ENCODE measurements around the gene MIA2.

- TF ChIP-seq, protein P1, sequence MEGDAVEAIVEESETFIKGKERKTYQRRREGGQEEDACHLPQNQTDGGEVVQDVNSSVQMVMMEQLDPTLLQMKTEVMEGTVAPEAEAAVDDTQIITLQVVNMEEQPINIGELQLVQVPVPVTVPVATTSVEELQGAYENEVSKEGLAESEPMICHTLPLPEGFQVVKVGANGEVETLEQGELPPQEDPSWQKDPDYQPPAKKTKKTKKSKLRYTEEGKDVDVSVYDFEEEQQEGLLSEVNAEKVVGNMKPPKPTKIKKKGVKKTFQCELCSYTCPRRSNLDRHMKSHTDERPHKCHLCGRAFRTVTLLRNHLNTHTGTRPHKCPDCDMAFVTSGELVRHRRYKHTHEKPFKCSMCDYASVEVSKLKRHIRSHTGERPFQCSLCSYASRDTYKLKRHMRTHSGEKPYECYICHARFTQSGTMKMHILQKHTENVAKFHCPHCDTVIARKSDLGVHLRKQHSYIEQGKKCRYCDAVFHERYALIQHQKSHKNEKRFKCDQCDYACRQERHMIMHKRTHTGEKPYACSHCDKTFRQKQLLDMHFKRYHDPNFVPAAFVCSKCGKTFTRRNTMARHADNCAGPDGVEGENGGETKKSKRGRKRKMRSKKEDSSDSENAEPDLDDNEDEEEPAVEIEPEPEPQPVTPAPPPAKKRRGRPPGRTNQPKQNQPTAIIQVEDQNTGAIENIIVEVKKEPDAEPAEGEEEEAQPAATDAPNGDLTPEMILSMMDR (IDR thresholded peaks at IDR 0.05; ENCODE audit: low read depth, low read length, missing input control): no peak
- no peak for TF ChIP-seq JUND (IDR thresholded peaks at IDR 0.05)
These were observed 188.5 kb downstream of the MIA2 start for GRCh38 chr14:39422243-39422642.

Data from liver (tissue), 3 donors.